ENCODE data around the gene PGAP2.
"Not testable (repeated sequence)": the region's sequence is repeated elsewhere in the genome, so short reads cannot be mapped to it uniquely, and the experiment has no call there.

Gene PGAP2

GRCh38 chr11:3797329-3798090 lies 10.8 kb upstream of the PGAP2 start, which contains the start of gene NUP98:
Gene NUP98, minus strand, starts transcription at chr11:3797554. Its CDS starts 15,437 bp downstream, at chr11:3782117.
- Mint-ChIP-seq H3K27ac (peak within 1 kb of the TSS; percentile 99), H3K9me3 (no peaks in the 10 kb centered on the region), H3K27me3 (no peaks in the 10 kb centered on the region), H3K4me1 (peaks cover 45% of the 10 kb centered on the region), H3K36me3 (peaks cover 10% of the 10 kb centered on the region), H3K4me3 (peak within 1 kb of the TSS; percentile 99)

GRCh38 chr11:3799143-3799542 lies 9.2 kb upstream of the PGAP2 start:
- H3K27me3 Mint-ChIP-seq: no peaks in the 10 kb centered on the region
- no peaks in the 10 kb centered on the region for H3K9me3 Mint-ChIP-seq
- peaks cover 34% of the 10 kb centered on the region for H3K4me1 Mint-ChIP-seq
- H3K36me3 Mint-ChIP-seq: peaks cover 7% of the 10 kb centered on the region
- H3K4me3 Mint-ChIP-seq: peak overlapping the region; percentile 99
- H3K27ac Mint-ChIP-seq: peak overlapping the region; percentile 51

GRCh38 chr11:3799873-3800272 lies 8.5 kb upstream of the PGAP2 start:
- H3K27ac Mint-ChIP-seq: peak overlapping the region; percentile 83
- H3K4me3 Mint-ChIP-seq: no peak overlapping the region
- H3K4me1 Mint-ChIP-seq: peaks cover 26% of the 10 kb centered on the region
- H3K27me3 Mint-ChIP-seq: no peaks in the 10 kb centered on the region
- peaks cover 6% of the 10 kb centered on the region for H3K36me3 Mint-ChIP-seq
- no peaks in the 10 kb centered on the region for H3K9me3 Mint-ChIP-seq

- H3K27me3 Mint-ChIP-seq: no peaks in the 10 kb centered on the region
Measured at GRCh38 chr11:3802011-3802790, 6.2 kb upstream of the PGAP2 start.

GRCh38 chr11:3803726-3804495 lies 4.4 kb upstream of the PGAP2 start:
- no peak overlapping the region for H3K4me3 Mint-ChIP-seq
- no peaks in the 10 kb centered on the region for H3K27me3 Mint-ChIP-seq
- no peaks in the 10 kb centered on the region for H3K36me3 Mint-ChIP-seq
- no peak overlapping the region for H3K27ac Mint-ChIP-seq
- no peaks in the 10 kb centered on the region for H3K9me3 Mint-ChIP-seq
- H3K4me1 Mint-ChIP-seq: peaks cover 12% of the 10 kb centered on the region

More at GRCh38 chr11:3802011-3802790, 6.2 kb upstream of the PGAP2 start:
- H3K9me3 Mint-ChIP-seq: no peaks in the 10 kb centered on the region
- no peak overlapping the region for H3K27ac Mint-ChIP-seq
- no peak overlapping the region for H3K4me3 Mint-ChIP-seq
- peaks cover 10% of the 10 kb centered on the region for H3K4me1 Mint-ChIP-seq
- no peaks in the 10 kb centered on the region for H3K36me3 Mint-ChIP-seq

- no peaks in the 10 kb centered on the region for H3K36me3 Mint-ChIP-seq
- H3K9me3 Mint-ChIP-seq: no peaks in the 10 kb centered on the region
- peaks cover 17% of the 10 kb centered on the region for H3K4me1 Mint-ChIP-seq
- peak overlapping the region; percentile 85 for H3K4me3 Mint-ChIP-seq
- H3K27me3 Mint-ChIP-seq: no peaks in the 10 kb centered on the region
- H3K27ac Mint-ChIP-seq: peak overlapping the region; percentile 23
Measured at GRCh38 chr11:3808861-3809623, 682 bp downstream of the PGAP2 start.

- no peak overlapping the region for H3K4me3 Mint-ChIP-seq
Measured at GRCh38 chr11:3809624-3809928, 1.2 kb downstream of the PGAP2 start.

GRCh38 chr11:3810446-3810845 lies 2.1 kb downstream of the PGAP2 start:
- Mint-ChIP-seq H3K27me3 (no peaks in the 10 kb centered on the region), H3K9me3 (no peaks in the 10 kb centered on the region), H3K4me1 (peaks cover 17% of the 10 kb centered on the region), H3K27ac (no peak overlapping the region), H3K4me3 (no peak overlapping the region), H3K36me3 (no peaks in the 10 kb centered on the region)

More at GRCh38 chr11:3809624-3809928, 1.2 kb downstream of the PGAP2 start:
- Mint-ChIP-seq H3K27me3 (no peaks in the 10 kb centered on the region), H3K9me3 (no peaks in the 10 kb centered on the region), H3K36me3 (no peaks in the 10 kb centered on the region), H3K4me1 (peaks cover 17% of the 10 kb centered on the region), H3K27ac (no peak overlapping the region)

GRCh38 chr11:3810951-3811350 lies 2.6 kb downstream of the PGAP2 start:
- H3K9me3 Mint-ChIP-seq: no peaks in the 10 kb centered on the region
- peaks cover 17% of the 10 kb centered on the region for H3K4me1 Mint-ChIP-seq
- H3K27ac Mint-ChIP-seq: no peak overlapping the region
- H3K36me3 Mint-ChIP-seq: no peaks in the 10 kb centered on the region
- no peak overlapping the region for H3K4me3 Mint-ChIP-seq
- H3K27me3 Mint-ChIP-seq: no peaks in the 10 kb centered on the region

GRCh38 chr11:3814832-3815231 lies 6.5 kb downstream of the PGAP2 start:
- H3K4me1 Mint-ChIP-seq, H3K27ac Mint-ChIP-seq, H3K9me3 Mint-ChIP-seq, H3K4me3 Mint-ChIP-seq, H3K36me3 Mint-ChIP-seq, H3K27me3 Mint-ChIP-seq: not testable (repeated sequence)

- no peak overlapping the region for H3K4me3 Mint-ChIP-seq
- H3K27ac Mint-ChIP-seq: no peak overlapping the region
Measured at GRCh38 chr11:3815845-3816244, 7.5 kb downstream of the PGAP2 start.

GRCh38 chr11:3816673-3817072 lies 8.3 kb downstream of the PGAP2 start:
- Mint-ChIP-seq H3K27ac (no peak overlapping the region), H3K36me3 (no peaks in the 10 kb centered on the region), H3K4me3 (no peak overlapping the region), H3K4me1 (no peaks in the 10 kb centered on the region), H3K27me3 (no peaks in the 10 kb centered on the region), H3K9me3 (no peaks in the 10 kb centered on the region)

More at GRCh38 chr11:3815845-3816244, 7.5 kb downstream of the PGAP2 start:
- no peaks in the 10 kb centered on the region for H3K9me3 Mint-ChIP-seq
- H3K27me3 Mint-ChIP-seq: no peaks in the 10 kb centered on the region
- no peaks in the 10 kb centered on the region for H3K4me1 Mint-ChIP-seq
- no peaks in the 10 kb centered on the region for H3K36me3 Mint-ChIP-seq

- H3K27ac Mint-ChIP-seq: no peak overlapping the region
- no peaks in the 10 kb centered on the region for H3K9me3 Mint-ChIP-seq
- no peaks in the 10 kb centered on the region for H3K4me1 Mint-ChIP-seq
- no peak overlapping the region for H3K4me3 Mint-ChIP-seq
- no peaks in the 10 kb centered on the region for H3K27me3 Mint-ChIP-seq
- H3K36me3 Mint-ChIP-seq: no peaks in the 10 kb centered on the region
Measured at GRCh38 chr11:3817181-3817800, 8.9 kb downstream of the PGAP2 start.

- Mint-ChIP-seq H3K27me3 (no peaks in the 10 kb centered on the region), H3K4me3 (no peak overlapping the region), H3K9me3 (no peaks in the 10 kb centered on the region), H3K27ac (no peak overlapping the region), H3K36me3 (no peaks in the 10 kb centered on the region), H3K4me1 (peaks cover 25% of the 10 kb centered on the region)
Measured at GRCh38 chr11:3820971-3821370, 12.6 kb downstream of the PGAP2 start.

GRCh38 chr11:3822312-3822711 lies 14.0 kb downstream of the PGAP2 start:
- Mint-ChIP-seq H3K27me3 (no peaks in the 10 kb centered on the region), H3K9me3 (no peaks in the 10 kb centered on the region), H3K36me3 (peaks cover 3% of the 10 kb centered on the region), H3K4me1 (peaks cover 37% of the 10 kb centered on the region), H3K4me3 (no peak overlapping the region), H3K27ac (peak overlapping the region; percentile 62)
